Measurements from ENCODE around the gene SPDYA. TPM values are rescaled to one million over a fixed set of nuclear protein-coding genes. Genes with fewer than 3 reads are reported as not detected.

The SPDYA gene
- total RNA-seq, 1 donor from 2014 or later = 1.9 TPM

- TF ChIP-seq EZH2phosphoT487 (IDR thresholded peaks at IDR 0.05) = no peak
- TF ChIP-seq EZH2 (IDR thresholded peaks at IDR 0.05) = no peak
- no peak for TF ChIP-seq CTCF (IDR thresholded peaks at IDR 0.05)
- peak overlapping the region; percentile 13 for H3K27ac Mint-ChIP-seq
Observed at GRCh38 chr2:28842042-28842441, 31.4 kb downstream of the SPDYA start.

GRCh38 chr2:28855193-28855592 is 44.6 kb downstream of the SPDYA start:
- H3F3A ChIP-seq (ENCODE audit: low read depth) = no peaks in the 10 kb centered on the region
- H3K27ac Mint-ChIP-seq = no peak overlapping the region
- H3K9me3 ChIP-seq (ENCODE audit: low read depth) = no peaks in the 10 kb centered on the region
- H3K36me3 Mint-ChIP-seq = peaks cover 9% of the 10 kb centered on the region
- H3K27me3 Mint-ChIP-seq (ENCODE audit: insufficient read depth, low read depth) = no peaks in the 10 kb centered on the region
- no peaks in the 10 kb centered on the region for H3K4me1 ChIP-seq
- no peaks in the 10 kb centered on the region for H3K27me3 ChIP-seq
- H3K4me1 Mint-ChIP-seq = no peaks in the 10 kb centered on the region
- TF ChIP-seq EZH2phosphoT487 (IDR thresholded peaks at IDR 0.05) (no peak), EZH2 (IDR thresholded peaks at IDR 0.05) (no peak), CTCF (IDR thresholded peaks at IDR 0.05) (no peak)
- H3K4me3 Mint-ChIP-seq = no peak overlapping the region
- H2AFZ ChIP-seq (replicated peaks) = no peak overlapping the region
- H3K9ac ChIP-seq = no peak overlapping the region
- no peak for DNase-seq (ENCODE audit: low spot score)
- no peaks in the 10 kb centered on the region for H4K20me1 ChIP-seq (ENCODE audit: low read depth)
- H3K4me3 ChIP-seq = no peak overlapping the region
- no peak overlapping the region for H3K4me2 ChIP-seq
- H3K79me2 ChIP-seq (ENCODE audit: low read depth) = no peaks in the 10 kb centered on the region
- no peaks in the 10 kb centered on the region for H3K9me3 Mint-ChIP-seq
- H3K27ac ChIP-seq = no peak overlapping the region
- no peaks in the 10 kb centered on the region for H3K36me3 ChIP-seq

More at GRCh38 chr2:28842042-28842441, 31.4 kb downstream of the SPDYA start:
- H3K27ac ChIP-seq = no peak overlapping the region
- H2AFZ ChIP-seq (replicated peaks) = no peak overlapping the region
- no peaks in the 10 kb centered on the region for H3K36me3 ChIP-seq
- H3K9ac ChIP-seq = no peak overlapping the region
- H4K20me1 ChIP-seq (ENCODE audit: low read depth) = no peaks in the 10 kb centered on the region
- Mint-ChIP-seq H3K9me3 (no peaks in the 10 kb centered on the region), H3K27me3 (ENCODE audit: insufficient read depth, low read depth) (no peaks in the 10 kb centered on the region), H3K4me1 (no peaks in the 10 kb centered on the region), H3K36me3 (peaks cover 3% of the 10 kb centered on the region), H3K4me3 (no peak overlapping the region)
- H3K27me3 ChIP-seq = no peaks in the 10 kb centered on the region
- no peak for DNase-seq (ENCODE audit: low spot score)
- H3K4me1 ChIP-seq = no peaks in the 10 kb centered on the region
- H3K9me3 ChIP-seq (ENCODE audit: low read depth) = no peaks in the 10 kb centered on the region
- no peaks in the 10 kb centered on the region for H3F3A ChIP-seq (ENCODE audit: low read depth)
- no peak overlapping the region for H3K4me2 ChIP-seq
- no peak overlapping the region for H3K4me3 ChIP-seq
- no peaks in the 10 kb centered on the region for H3K79me2 ChIP-seq (ENCODE audit: low read depth)

- Mint-ChIP-seq H3K36me3 (peaks cover 15% of the 10 kb centered on the region), H3K4me1 (no peaks in the 10 kb centered on the region), H3K9me3 (no peaks in the 10 kb centered on the region), H3K27me3 (ENCODE audit: insufficient read depth, low read depth) (no peaks in the 10 kb centered on the region), H3K27ac (no peak overlapping the region), H3K4me3 (no peak overlapping the region)
- Histone ChIP-seq H3K9me3 (ENCODE audit: low read depth) (no peaks in the 10 kb centered on the region), H3K27me3 (no peaks in the 10 kb centered on the region), H3K9ac (no peak overlapping the region), H3K4me3 (no peak overlapping the region), H3F3A (ENCODE audit: low read depth) (no peaks in the 10 kb centered on the region), H2AFZ (replicated peaks) (no peak overlapping the region), H3K36me3 (no peaks in the 10 kb centered on the region), H3K4me1 (no peaks in the 10 kb centered on the region), H3K27ac (no peak overlapping the region), H4K20me1 (ENCODE audit: low read depth) (no peaks in the 10 kb centered on the region), H3K79me2 (ENCODE audit: low read depth) (no peaks in the 10 kb centered on the region), H3K4me2 (no peak overlapping the region)
- DNase-seq (ENCODE audit: low spot score) = no peak
- no peak for TF ChIP-seq CTCF (IDR thresholded peaks at IDR 0.05)
- no peak for TF ChIP-seq EZH2 (IDR thresholded peaks at IDR 0.05)
- no peak for TF ChIP-seq EZH2phosphoT487 (IDR thresholded peaks at IDR 0.05)
Observed at GRCh38 chr2:28855977-28856376, 45.3 kb downstream of the SPDYA start.
